CD14-positive monocyte (primary cell): ENCODE measurements around the gene WTAP. TPM values are rescaled to one million over a fixed set of nuclear protein-coding genes. Genes with fewer than 3 reads are reported as not detected.
"Not testable (repeated sequence)": the region's sequence is repeated elsewhere in the genome, so short reads cannot be mapped to it uniquely, and the experiment has no call there.

Experiments used
- DNase-seq, 3 donors: peaks; one replicate each; pipeline ENCODE4 v3.0.0-alpha.2; 2011 to 2022
- H2AFZ ChIP-seq: 2 replicates; pipeline ENCODE4 v1.6.0; 2012; ENCODE audit warnings: mild to moderate bottlenecking, low read depth, low read length, inconsistent platforms; ENCODE audit not compliant: insufficient read depth, poor library complexity, severe bottlenecking
- H3K27ac ChIP-seq, 2 donors: 1 replicate in 1 of 2; 2 replicates in 1 of 2; pipeline ENCODE4 v1.5.1; 2012 to 2013; ENCODE audit warnings: low read length in 2 of 2, control low read depth in 1 of 2, inconsistent platforms in 1 of 2, low read depth in 1 of 2, mild to moderate bottlenecking in 1 of 2
- H3K27me3 ChIP-seq, 2 donors: one replicate each; pipeline versions ENCODE4 v1.6.0 to v1.6.1; 2011 to 2013; ENCODE audit warnings: low read length in 2 of 2; ENCODE audit not compliant: control insufficient read depth in 2 of 2, insufficient read depth in 2 of 2
- H3K36me3 ChIP-seq, 2 donors: replicated peaks in 1 of 2; 1 replicate in 1 of 2; 2 replicates in 1 of 2; pipeline versions ENCODE4 v1.5.1 to v1.6.1; 2012 to 2013; ENCODE audit warnings: low read length in 2 of 2, control low read depth in 1 of 2, inconsistent platforms in 1 of 2, mild to moderate bottlenecking in 1 of 2; ENCODE audit not compliant: insufficient read depth in 2 of 2, control insufficient read depth in 1 of 2
- H3K4me1 ChIP-seq, 2 donors: 1 replicate in 1 of 2; 2 replicates in 1 of 2; pipeline versions ENCODE4 v1.5.1 to v1.6.1; 2012 to 2013; ENCODE audit warnings: low read length in 2 of 2, control low read depth in 1 of 2, inconsistent platforms in 1 of 2, mild to moderate bottlenecking in 1 of 2, moderate library complexity in 1 of 2; ENCODE audit not compliant: insufficient read depth in 2 of 2, control insufficient read depth in 1 of 2
- H3K4me2 ChIP-seq: replicated peaks from 2 replicates; pipeline ENCODE3; 2012; ENCODE audit warnings: low read length, moderate library complexity, mild to moderate bottlenecking; ENCODE audit not compliant: poor library complexity, severe bottlenecking; ENCODE audit errors: extremely low read depth
- H3K4me3 ChIP-seq, 3 experiments: fragments of 200-600 bp in 1 of 3; sonication (generic) in 1 of 3; replicated peaks in 1 of 3; 1 replicate in 2 of 3; 2 replicates in 1 of 3; pipeline ENCODE4 v1.5.1; 2011 to 2013; ENCODE audit warnings: low read length in 3 of 3, mild to moderate bottlenecking in 3 of 3, control low read depth in 2 of 3, low read depth in 2 of 3, inconsistent platforms in 1 of 3, moderate library complexity in 1 of 3
- H3K79me2 ChIP-seq: 2 replicates; pipeline ENCODE4 v1.6.0; 2012; ENCODE audit warnings: mild to moderate bottlenecking, control low read depth, inconsistent platforms, low read length, moderate library complexity; ENCODE audit not compliant: insufficient read depth
- H3K9ac ChIP-seq: 2 replicates; pipeline ENCODE4 v1.6.0; 2017; ENCODE audit warnings: low read length, mild to moderate bottlenecking; ENCODE audit not compliant: insufficient read depth, poor library complexity, severe bottlenecking
- H3K9me3 ChIP-seq, 2 donors: replicated peaks in 1 of 2; 1 replicate in 1 of 2; 2 replicates in 1 of 2; pipeline versions ENCODE4 v1.5.1 to v1.6.1; 2012 to 2013; ENCODE audit warnings: low read length in 2 of 2, control low read depth in 1 of 2; ENCODE audit not compliant: control insufficient read depth in 1 of 2, insufficient read depth in 1 of 2
- H4K20me1 ChIP-seq: 2 replicates; pipeline ENCODE4 v1.6.0; 2012; ENCODE audit warnings: mild to moderate bottlenecking, low read length, control low read depth, moderate library complexity; ENCODE audit not compliant: insufficient read depth
- H3K27ac Mint-ChIP-seq, 7 donors: one replicate each; pipeline ENCODE4 v1.8.0; 2020; ENCODE audit warnings: mild to moderate bottlenecking in 7 of 7, mixed read lengths in 7 of 7, moderate library complexity in 6 of 7, inconsistent platforms in 2 of 7
- H3K27me3 Mint-ChIP-seq, 3 donors: one replicate each; pipeline ENCODE4 v1.8.0; 2021 to 2022; ENCODE audit warnings: low read depth in 3 of 3, mild to moderate bottlenecking in 3 of 3, mixed read lengths in 3 of 3, moderate library complexity in 3 of 3, inconsistent platforms in 1 of 3
- H3K36me3 Mint-ChIP-seq, 2 donors: one replicate each; pipeline ENCODE4 v1.8.0; 2020; ENCODE audit warnings: mixed read lengths in 2 of 2, inconsistent platforms in 1 of 2, mild to moderate bottlenecking in 1 of 2
- H3K4me1 Mint-ChIP-seq: one replicate; pipeline ENCODE4 v1.8.0; 2020; ENCODE audit warnings: mild to moderate bottlenecking, mixed read lengths
- H3K4me3 Mint-ChIP-seq, 2 donors: one replicate each; pipeline ENCODE4 v1.8.0; 2020; ENCODE audit warnings: mild to moderate bottlenecking in 2 of 2, mixed read lengths in 2 of 2, moderate library complexity in 1 of 2
- H3K9me3 Mint-ChIP-seq, 7 donors: one replicate each; pipeline ENCODE4 v1.8.0; 2020 to 2022; ENCODE audit warnings: mixed read lengths in 7 of 7, mild to moderate bottlenecking in 6 of 7, moderate library complexity in 6 of 7, inconsistent platforms in 2 of 7
- CTCF ChIP-seq: fragments of 200-600 bp; IDR thresholded peaks from one replicate; pipeline ENCODE4 v1.8.0; 2022; ENCODE audit warnings: antibody characterized with exemption, mild to moderate bottlenecking
- WGBS: methylation state at CpG from one replicate; pipeline ENCODE4 v1.1.5; 2013; ENCODE audit warnings: missing lambda C conversion rate; ENCODE audit not compliant: insufficient coverage; 5-methylcytosine and 5-hydroxymethylcytosine counted together
- intact Hi-C, 2 donors: fragments of 100-400 bp; cut with micrococcal nuclease; formaldehyde crosslinking; loops; one replicate each; pipeline versions ENCODE4 v1.15.0 to v1.15.1; 2023
- polyA plus RNA-seq, 3 donors: library from polyadenylated mRNA; depleted of rRNA in 1 of 3; unstranded in 2 of 3; stranded (reverse) in 1 of 3; fragments of 300-500 nt in 2 of 3; fragments of >200 nt in 1 of 3; fragmentation: Illumina TruSeq in 2 of 3; gene quantifications; 1 replicate in 2 of 3; 2 replicates in 1 of 3; pipeline ENCODE4 v1.2.3, GENCODE V29; 2012 to 2021

The WTAP gene
- polyA plus RNA-seq, 3 donors: 50.8 to 95.9 (median 94.7) TPM

GRCh38 chr6:159688266-159688905 is 38.9 kb upstream of the WTAP start:
- H2AFZ ChIP-seq: no peak overlapping the region
- H4K20me1 ChIP-seq: peaks cover 94% of the 10 kb centered on the region
- H3K4me1 ChIP-seq: peaks cover 36 to 58% of the 10 kb centered on the region in 2 donors
- H3K4me2 ChIP-seq: peak overlapping the region; percentile 44
- H3K27ac ChIP-seq: peak overlapping the region in 1 of 2 donors; percentile 27
- no peak for TF ChIP-seq CTCF
- peaks cover 55 to 78% of the 10 kb centered on the region in 2 donors for H3K36me3 ChIP-seq
- H3K9ac ChIP-seq: peak overlapping the region; percentile 22
- no peaks in the 10 kb centered on the region for H3K27me3 ChIP-seq
- H3K27me3 Mint-ChIP-seq: peaks cover 0 to 4% (median 0%) of the 10 kb centered on the region in 3 donors
- peak in 1 of 3 donors; percentile 33 for DNase-seq
- peaks cover 80% of the 10 kb centered on the region for H3K79me2 ChIP-seq
- peaks cover 54 to 80% of the 10 kb centered on the region in 2 donors for H3K36me3 Mint-ChIP-seq
- peak overlapping the region; percentile 61 to 91 (median 71) for H3K27ac Mint-ChIP-seq
- H3K4me3 Mint-ChIP-seq: no peak overlapping the region
- WGBS: 63% methylated on average over 3 of the region's 5 CpGs
- H3K9me3 Mint-ChIP-seq: peaks cover 0 to 5% (median 0%) of the 10 kb centered on the region in 7 donors
- H3K9me3 ChIP-seq: no peaks in the 10 kb centered on the region
- intact Hi-C loops: no loop called here
- peak overlapping the region in 1 of 3 experiments; percentile 100 for H3K4me3 ChIP-seq
- peaks cover 53% of the 10 kb centered on the region for H3K4me1 Mint-ChIP-seq

GRCh38 chr6:159689001-159689400 is 38.3 kb upstream of the WTAP start:
- no peak for TF ChIP-seq CTCF

GRCh38 chr6:159690135-159690534 is 37.2 kb upstream of the WTAP start:
- no CpG with 5 or more reads among the region's 13 CpGs for WGBS
- H3K36me3 ChIP-seq: peaks cover 39 to 61% of the 10 kb centered on the region in 2 donors
- H3K27me3 Mint-ChIP-seq, H3K9ac ChIP-seq, H2AFZ ChIP-seq, H3K27ac ChIP-seq, H3K9me3 Mint-ChIP-seq, H3K27me3 ChIP-seq, H3K4me3 Mint-ChIP-seq, H3K9me3 ChIP-seq: not testable (repeated sequence)
- peaks cover 77% of the 10 kb centered on the region for H3K79me2 ChIP-seq
- peaks cover 61% of the 10 kb centered on the region for H3K4me1 Mint-ChIP-seq
- peak overlapping the region in 1 of 3 experiments; percentile 100 for H3K4me3 ChIP-seq
- peaks cover 76% of the 10 kb centered on the region for H4K20me1 ChIP-seq
- H3K4me2 ChIP-seq: peak overlapping the region; percentile 87
- H3K36me3 Mint-ChIP-seq: peaks cover 44 to 66% of the 10 kb centered on the region in 2 donors
- intact Hi-C loops: loop anchor here (5.0 to 10.0 kb wide), 2 partner anchors 97 to 285 kb away; partner anchors contain the start of gene TCP1 (in 1 of the 2)
- H3K27ac Mint-ChIP-seq: peak overlapping the region in 5 of 7 donors; percentile 42 to 95 (median 72)
- DNase-seq: peak in 1 of 3 donors; percentile 20
- H3K4me1 ChIP-seq: peaks cover 42 to 59% of the 10 kb centered on the region in 2 donors

More at GRCh38 chr6:159689001-159689400, 38.3 kb upstream of the WTAP start:
- Mint-ChIP-seq H3K4me1 (peaks cover 52% of the 10 kb centered on the region), H3K9me3 (peaks cover 0 to 5% (median 0%) of the 10 kb centered on the region in 7 donors), H3K27me3 (peaks cover 0 to 4% (median 0%) of the 10 kb centered on the region in 3 donors), H3K27ac (peak overlapping the region; percentile 61 to 91 (median 83)), H3K36me3 (peaks cover 49 to 74% of the 10 kb centered on the region in 2 donors), H3K4me3 (peak overlapping the region; percentile 56 to 75)
- peak overlapping the region; percentile 22 for H3K9ac ChIP-seq
- intact Hi-C loops: no loop called here
- H3K27ac ChIP-seq: peak overlapping the region; percentile 30 to 47
- H3K9me3 ChIP-seq: no peaks in the 10 kb centered on the region
- H3K79me2 ChIP-seq: peaks cover 80% of the 10 kb centered on the region
- no peaks in the 10 kb centered on the region for H3K27me3 ChIP-seq
- H3K4me3 ChIP-seq: peak overlapping the region in 1 of 3 experiments; percentile 100
- 62% methylated on average over 5 of the region's 6 CpGs for WGBS
- peak in 2 of 3 donors; percentile 22 to 65 for DNase-seq
- H2AFZ ChIP-seq: no peak overlapping the region
- peak overlapping the region; percentile 44 for H3K4me2 ChIP-seq
- peaks cover 87% of the 10 kb centered on the region for H4K20me1 ChIP-seq
- peaks cover 51 to 72% of the 10 kb centered on the region in 2 donors for H3K36me3 ChIP-seq
- peaks cover 32 to 56% of the 10 kb centered on the region in 2 donors for H3K4me1 ChIP-seq
